ENCODE data around the gene NFIC. TPM values are rescaled to one million over a fixed set of nuclear protein-coding genes. Genes with fewer than 3 reads are reported as not detected.

The NFIC gene
- polyA plus RNA-seq, 2 of the 4 experiments (the other 2 are of a cell fraction): 2.6 to 34.9 TPM

DNA sequence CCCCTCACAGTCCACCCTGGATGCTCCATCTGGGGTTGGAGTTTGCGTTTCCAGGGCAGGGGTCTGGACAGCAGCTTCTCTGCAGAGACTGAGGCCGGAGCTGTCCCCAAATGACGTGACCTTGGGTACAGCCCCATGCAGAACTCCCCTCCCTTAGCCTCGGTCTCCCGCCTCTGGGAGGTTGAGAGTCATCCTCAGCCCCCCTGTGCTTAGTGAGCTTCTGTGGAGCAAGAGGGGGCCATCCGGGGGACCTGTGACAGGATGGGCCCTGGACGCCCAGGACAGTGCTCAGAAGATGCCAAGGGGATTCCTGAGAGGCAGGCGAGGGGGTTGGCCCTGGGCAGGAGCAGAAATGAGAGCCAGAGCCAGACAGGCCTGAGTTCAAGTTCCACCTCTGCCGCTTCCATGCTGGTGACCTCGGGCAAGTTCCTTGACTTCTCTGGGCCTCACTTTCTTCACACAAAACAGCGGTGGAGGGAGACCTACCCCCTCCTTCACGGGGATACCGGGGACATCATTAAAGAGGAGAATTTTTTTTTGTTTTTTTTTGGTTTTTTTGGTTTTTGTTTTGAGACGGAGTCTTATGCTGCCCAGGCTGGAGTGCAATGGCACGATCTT is 93.7 kb downstream of the NFIC start:
- no peak overlapping the region for H3K4me3 ChIP-seq
- H3K4me1 ChIP-seq: peaks cover 63% of the 10 kb centered on the region
- no peaks in the 10 kb centered on the region for H3K9me3 ChIP-seq
- peak overlapping the region; percentile 82 for H3K4me2 ChIP-seq
- TF ChIP-seq PHF8 (IDR thresholded peaks at IDR 0.05; ENCODE audit: borderline replicate concordance, low read depth) (no peak), ZFP36 (IDR thresholded peaks at IDR 0.05; ENCODE audit: borderline replicate concordance, partially characterized antibody) (peak; percentile 15), HOXB5 (CRISPR knock-in tag; IDR thresholded peaks at IDR 0.05) (peak; percentile 49; the same call in 1 of the 2 replicates), ZNF302 (CRISPR knock-in tag; IDR thresholded peaks at IDR 0.05) (no peak), EHF (CRISPR knock-in tag; IDR thresholded peaks at IDR 0.05) (0 out of 2 replicates have a peak, but pooled peaks have one; percentile 10)
- WGBS (ENCODE audit: missing lambda C conversion rate): 83% methylated on average over 13 of the region's 15 CpGs
- ATAC-seq (no peak), DNase-seq (ENCODE audit: low read depth in 1 of 2, low spot score in 1 of 2) (no peak), FAIRE-seq (no peak)
- H3K27ac ChIP-seq: peak overlapping the region; percentile 91 to 95
- CTCF ChIA-PET: interaction anchor here (1.3 to 3.1 kb wide), 3 partner anchors 8 to 13 kb away, joined by 3 to 18 read pairs (median 15); no protein-coding TSS in a partner anchor
- POLR2A ChIA-PET: no interaction called here

DNA sequence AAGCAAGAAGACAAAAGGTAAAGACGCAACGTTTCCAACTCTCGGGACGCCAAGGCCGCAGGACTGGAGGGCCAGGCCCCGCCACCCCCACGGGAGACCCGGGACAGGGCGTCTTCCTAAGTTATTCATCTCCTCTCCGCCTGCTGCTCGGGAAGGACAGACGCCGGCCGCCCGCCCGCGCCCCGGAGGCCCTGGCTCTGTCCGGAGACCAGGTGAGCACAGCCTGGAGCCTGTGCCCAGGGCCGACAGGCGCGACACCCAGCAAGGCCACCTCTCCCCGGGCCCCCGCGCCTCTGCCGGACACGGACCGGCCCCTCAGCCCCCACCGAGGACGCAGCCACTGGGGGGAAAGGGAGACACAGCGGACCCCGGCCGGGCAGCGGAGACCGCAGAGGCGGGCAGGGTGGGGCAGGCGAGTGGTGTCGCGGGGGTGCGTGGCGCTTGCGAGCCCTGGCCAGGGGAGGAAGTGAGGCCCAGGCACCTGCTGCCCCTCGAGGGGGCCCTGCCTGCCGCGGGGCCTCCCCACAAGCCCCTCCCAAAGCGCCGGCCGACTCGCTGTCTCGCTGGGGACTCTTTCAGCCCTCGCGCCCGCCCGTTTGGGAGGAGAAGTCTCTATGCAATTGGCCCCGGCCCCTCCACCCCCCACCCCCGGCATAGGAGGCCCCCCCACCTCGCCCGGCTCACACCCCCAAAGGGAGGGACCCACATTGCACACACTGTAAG is 96.8 kb downstream of the NFIC start:
- Histone ChIP-seq H3K4me1 (peaks cover 39% of the 10 kb centered on the region), H3K4me2 (no peak overlapping the region), H3K9me3 (peaks cover 8% of the 10 kb centered on the region; the same call in 1 of the 3 replicates), H3K4me3 (no peak overlapping the region), H3K27ac (peak overlapping the region in 1 of 2 experiments; percentile 39; a peak in 2 of 6 replicates)
- CTCF ChIA-PET: interaction anchor here (1.4 to 2.1 kb wide), 2 partner anchors 10 to 158 kb away, joined by 4 to 12 read pairs; no protein-coding TSS in a partner anchor
- WGBS (ENCODE audit: missing lambda C conversion rate): 93% methylated on average over 39 of the region's 58 CpGs
- no peak for ATAC-seq
- FAIRE-seq: no peak
- TF ChIP-seq TP53 (CRISPR knock-in tag; IDR thresholded peaks at IDR 0.05): no peak
- no peak for TF ChIP-seq RFX5 (IDR thresholded peaks at IDR 0.05)
- no peak for TF ChIP-seq CBX2 (IDR thresholded peaks at IDR 0.05; ENCODE audit: borderline replicate concordance, low read depth)
- no peak for TF ChIP-seq HDAC2 (IDR thresholded peaks at IDR 0.05)
- TF ChIP-seq, protein P1, sequence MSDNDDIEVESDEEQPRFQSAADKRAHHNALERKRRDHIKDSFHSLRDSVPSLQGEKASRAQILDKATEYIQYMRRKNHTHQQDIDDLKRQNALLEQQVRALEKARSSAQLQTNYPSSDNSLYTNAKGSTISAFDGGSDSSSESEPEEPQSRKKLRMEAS (IDR thresholded peaks at IDR 0.05): no peak
- TF ChIP-seq KDM1A (IDR thresholded peaks at IDR 0.05; ENCODE audit: low read depth): no peak
- no peak for TF ChIP-seq NPAS2 (CRISPR knock-in tag; IDR thresholded peaks at IDR 0.05; ENCODE audit: borderline replicate concordance)
- no peak for TF ChIP-seq POLR2AphosphoS2 (conservative IDR thresholded peaks at IDR 0.05; ENCODE audit: low read length)
- TF ChIP-seq ZNF302 (CRISPR knock-in tag; IDR thresholded peaks at IDR 0.05): no peak
- TF ChIP-seq ESRRA (IDR thresholded peaks at IDR 0.05; ENCODE audit: borderline replicate concordance, low read length): no peak
- TF ChIP-seq, protein P2, sequence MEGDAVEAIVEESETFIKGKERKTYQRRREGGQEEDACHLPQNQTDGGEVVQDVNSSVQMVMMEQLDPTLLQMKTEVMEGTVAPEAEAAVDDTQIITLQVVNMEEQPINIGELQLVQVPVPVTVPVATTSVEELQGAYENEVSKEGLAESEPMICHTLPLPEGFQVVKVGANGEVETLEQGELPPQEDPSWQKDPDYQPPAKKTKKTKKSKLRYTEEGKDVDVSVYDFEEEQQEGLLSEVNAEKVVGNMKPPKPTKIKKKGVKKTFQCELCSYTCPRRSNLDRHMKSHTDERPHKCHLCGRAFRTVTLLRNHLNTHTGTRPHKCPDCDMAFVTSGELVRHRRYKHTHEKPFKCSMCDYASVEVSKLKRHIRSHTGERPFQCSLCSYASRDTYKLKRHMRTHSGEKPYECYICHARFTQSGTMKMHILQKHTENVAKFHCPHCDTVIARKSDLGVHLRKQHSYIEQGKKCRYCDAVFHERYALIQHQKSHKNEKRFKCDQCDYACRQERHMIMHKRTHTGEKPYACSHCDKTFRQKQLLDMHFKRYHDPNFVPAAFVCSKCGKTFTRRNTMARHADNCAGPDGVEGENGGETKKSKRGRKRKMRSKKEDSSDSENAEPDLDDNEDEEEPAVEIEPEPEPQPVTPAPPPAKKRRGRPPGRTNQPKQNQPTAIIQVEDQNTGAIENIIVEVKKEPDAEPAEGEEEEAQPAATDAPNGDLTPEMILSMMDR (IDR thresholded peaks at IDR 0.05): no peak
- TF ChIP-seq ZSCAN20 (CRISPR knock-in tag; IDR thresholded peaks at IDR 0.05): no peak
- no peak for TF ChIP-seq CBX8 (IDR thresholded peaks at IDR 0.05)
- no peak for TF ChIP-seq ZFP36 (IDR thresholded peaks at IDR 0.05; ENCODE audit: borderline replicate concordance, partially characterized antibody)
- no peak for TF ChIP-seq SREBF2 (IDR thresholded peaks at IDR 0.05)
- POLR2A ChIA-PET: no interaction called here
- no peak for DNase-seq (ENCODE audit: low read depth in 1 of 2, low spot score in 1 of 2)

All from A549 (cell line).